Tibial nerve (tissue), 4 donors: ENCODE measurements around the gene PTPRE. TPM values are rescaled to one million over a fixed set of nuclear protein-coding genes. Genes with fewer than 3 reads are reported as not detected.

Experiments used
- DNase-seq, 2 donors: peaks; one replicate each; pipeline ENCODE4 v3.0.0-alpha.2; 2019; ENCODE audit warnings: low spot score in 2 of 2
- H3K27ac ChIP-seq, 4 donors: fragments of 200-600 bp; sonication (generic) in 3 of 4; one replicate each; pipeline ENCODE4 v1.5.1; 2017 to 2019; ENCODE audit warnings: mild to moderate bottlenecking in 1 of 4
- H3K27me3 ChIP-seq, 2 donors: fragments of 200-600 bp; sonication (generic) in 1 of 2; one replicate each; pipeline versions ENCODE4 v1.5.1 to v1.6.0; 2017 to 2019
- H3K36me3 ChIP-seq, 3 donors: fragments of 200-600 bp; sonication (generic); one replicate each; pipeline ENCODE4 v1.5.1; 2018 to 2019
- H3K4me1 ChIP-seq, 4 donors: fragments of 200-600 bp; sonication (generic) in 3 of 4; one replicate each; pipeline ENCODE4 v1.5.1; 2017 to 2019
- H3K4me3 ChIP-seq, 4 donors: fragments of 200-600 bp; sonication (generic) in 3 of 4; one replicate each; pipeline ENCODE4 v1.5.1; 2017 to 2019; ENCODE audit warnings: mild to moderate bottlenecking in 1 of 4, moderate library complexity in 1 of 4
- H3K9me3 ChIP-seq, 4 donors: fragments of 200-600 bp; sonication (generic) in 3 of 4; one replicate each; pipeline ENCODE4 v1.5.1; 2017 to 2019
- CTCF ChIP-seq, 5 experiments: fragments of 200-600 bp in 3 of 5; fragments of 450-650 bp in 2 of 5; sonication (generic) in 3 of 5; IDR thresholded peaks; one replicate each; pipeline ENCODE4 v1.5.1; 2016 to 2019; ENCODE audit warnings: antibody characterized with exemption in 5 of 5, mild to moderate bottlenecking in 3 of 5, moderate library complexity in 2 of 5
- EP300 ChIP-seq, 2 donors: sonication (generic); formaldehyde crosslinking; IDR thresholded peaks; one replicate each; pipeline ENCODE4 v1.6.1; 2017; ENCODE audit warnings: antibody characterized with exemption in 2 of 2, mild to moderate bottlenecking in 1 of 2
- POLR2A ChIP-seq, 2 donors: fragments of 450-650 bp; IDR thresholded peaks; one replicate each; pipeline ENCODE4 v1.6.1; 2017; ENCODE audit warnings: antibody characterized with exemption in 2 of 2, mild to moderate bottlenecking in 2 of 2, moderate library complexity in 2 of 2
- WGBS, 2 donors: methylation state at CpG; one replicate each; pipeline ENCODE4 v1.1.5; 2018; 5-methylcytosine and 5-hydroxymethylcytosine counted together
- total RNA-seq, 4 donors: library from RNA; depleted of rRNA; stranded (reverse); fragments of >200 nt; gene quantifications; one replicate each; pipeline ENCODE4 v1.1.0, GENCODE V29; 2016

Gene PTPRE
- total RNA-seq, 4 donors from 2014 or later, result 19.0 to 38.1 (median 25.8) TPM

- DNase-seq, result no peak
- Histone ChIP-seq H3K27me3 (no peaks in the 10 kb centered on the region), H3K9me3 (no peaks in the 10 kb centered on the region), H3K4me1 (peaks cover 0 to 45% (median 8%) of the 10 kb centered on the region in 4 donors), H3K36me3 (no peaks in the 10 kb centered on the region), H3K27ac (peak overlapping the region in 2 of 4 donors; percentile 50), H3K4me3 (no peak overlapping the region)
- TF ChIP-seq POLR2A (IDR thresholded peaks at IDR 0.05), result no peak
- no peak for TF ChIP-seq CTCF (IDR thresholded peaks at IDR 0.05)
- TF ChIP-seq EP300 (IDR thresholded peaks at IDR 0.05), result no peak
- 32 to 38% methylated on average over 1 of the region's 1 CpG for WGBS, 2 donors
Measured at GRCh38 chr10:127968659-127969058, 61.8 kb downstream of the PTPRE start.

- no peak for TF ChIP-seq POLR2A (IDR thresholded peaks at IDR 0.05)
- TF ChIP-seq EP300 (IDR thresholded peaks at IDR 0.05), result no peak
- no peaks in the 10 kb centered on the region for H3K27me3 ChIP-seq
- 82 to 84% methylated on average over 24 of the region's 24 CpGs for WGBS, 2 donors
- H3K9me3 ChIP-seq, result no peaks in the 10 kb centered on the region
- no peak overlapping the region for H3K4me3 ChIP-seq
- no peaks in the 10 kb centered on the region for H3K36me3 ChIP-seq
- peaks cover 0 to 61% (median 12%) of the 10 kb centered on the region in 4 donors for H3K4me1 ChIP-seq
- DNase-seq, result no peak
- H3K27ac ChIP-seq, result peak overlapping the region in 2 of 4 donors; percentile 68 to 79
Measured at GRCh38 chr10:127971101-127971946, 64.4 kb downstream of the PTPRE start.

- 90 to 92% methylated on average over 12 of the region's 12 CpGs for WGBS, 2 donors
- peak overlapping the region in 2 of 4 donors; percentile 68 to 79 for H3K27ac ChIP-seq
- DNase-seq, result no peak
- H3K4me3 ChIP-seq, result no peak overlapping the region
- H3K36me3 ChIP-seq, result no peaks in the 10 kb centered on the region
- H3K27me3 ChIP-seq, result no peaks in the 10 kb centered on the region
- peaks cover 0 to 69% (median 15%) of the 10 kb centered on the region in 4 donors for H3K4me1 ChIP-seq
- H3K9me3 ChIP-seq, result no peaks in the 10 kb centered on the region
- no peak for TF ChIP-seq CTCF (IDR thresholded peaks at IDR 0.05)
- TF ChIP-seq POLR2A (IDR thresholded peaks at IDR 0.05), result no peak
- no peak for TF ChIP-seq EP300 (IDR thresholded peaks at IDR 0.05)
Measured at GRCh38 chr10:127971963-127972615, 65.2 kb downstream of the PTPRE start.

- Histone ChIP-seq H3K36me3 (no peaks in the 10 kb centered on the region), H3K4me1 (peaks cover 0 to 76% (median 22%) of the 10 kb centered on the region in 4 donors), H3K27me3 (no peaks in the 10 kb centered on the region), H3K4me3 (no peak overlapping the region), H3K9me3 (no peaks in the 10 kb centered on the region), H3K27ac (peak overlapping the region in 3 of 4 donors; percentile 19 to 79 (median 68))
- 31 to 42% methylated on average over 4 of the region's 4 CpGs for WGBS, 2 donors
- no peak for DNase-seq
- TF ChIP-seq CTCF (IDR thresholded peaks at IDR 0.05) (no peak), POLR2A (IDR thresholded peaks at IDR 0.05) (peak in 1 of 2 donors; percentile 13), EP300 (IDR thresholded peaks at IDR 0.05) (peak in 1 of 2 donors; percentile 28)
Measured at GRCh38 chr10:127972751-127973357, 66.0 kb downstream of the PTPRE start.

- Histone ChIP-seq H3K27ac (peak overlapping the region in 3 of 4 donors; percentile 13 to 79 (median 39)), H3K27me3 (no peaks in the 10 kb centered on the region), H3K36me3 (no peaks in the 10 kb centered on the region), H3K4me1 (peaks cover 0 to 77% (median 27%) of the 10 kb centered on the region in 4 donors), H3K4me3 (no peak overlapping the region), H3K9me3 (no peaks in the 10 kb centered on the region)
- no peak for DNase-seq
- WGBS, 2 donors, result 36 to 48% methylated on average over 10 of the region's 10 CpGs
- TF ChIP-seq POLR2A (IDR thresholded peaks at IDR 0.05), result no peak
- TF ChIP-seq CTCF (IDR thresholded peaks at IDR 0.05), result peak in 1 of 5 experiments; percentile 17
- peak in 1 of 2 donors; percentile 24 for TF ChIP-seq EP300 (IDR thresholded peaks at IDR 0.05)
Measured at GRCh38 chr10:127973791-127974311, 66.9 kb downstream of the PTPRE start.
